ENCODE measurements around the gene NLK. TPM values are rescaled to one million over a fixed set of nuclear protein-coding genes. Genes with fewer than 3 reads are reported as not detected.
"Not testable (repeated sequence)": the region's sequence is repeated elsewhere in the genome, so short reads cannot be mapped to it uniquely, and the experiment has no call there.

NLK gene
- total RNA-seq, 1 donor from 2014 or later: 26.3 TPM

- DNase-seq: no peak
- no peak for TF ChIP-seq CTCF (IDR thresholded peaks at IDR 0.05; ENCODE audit: borderline replicate concordance)
- peaks cover 11% of the 10 kb centered on the region for H3K9me3 ChIP-seq (replicated peaks)
- peaks cover 25% of the 10 kb centered on the region for H3K4me1 ChIP-seq
- no peaks in the 10 kb centered on the region for H3K27me3 ChIP-seq (ENCODE audit: low read depth)
- H3K36me3 ChIP-seq: no peaks in the 10 kb centered on the region
- H3K4me3 ChIP-seq: no peak overlapping the region
- intact Hi-C loops (cut with micrococcal nuclease): no loop called here
- no peak overlapping the region for H3K27ac ChIP-seq (replicated peaks)
These were observed 55.4 kb downstream of the NLK start for GRCh38 chr17:28097901-28098300.

- H3K36me3 ChIP-seq; H3K27me3 ChIP-seq (ENCODE audit: low read depth); intact Hi-C loops (cut with micrococcal nuclease); H3K27ac ChIP-seq (replicated peaks); DNase-seq; H3K4me3 ChIP-seq: not testable (repeated sequence)
- Histone ChIP-seq H3K9me3 (replicated peaks) (peaks cover 11% of the 10 kb centered on the region), H3K4me1 (peaks cover 25% of the 10 kb centered on the region)
These were observed 56.1 kb downstream of the NLK start for GRCh38 chr17:28098591-28098990.

- intact Hi-C loops (cut with micrococcal nuclease): no loop called here
- no peak for TF ChIP-seq CTCF (IDR thresholded peaks at IDR 0.05; ENCODE audit: borderline replicate concordance)
These were observed 57.8 kb downstream of the NLK start for GRCh38 chr17:28100251-28100650.

GRCh38 chr17:28100936-28101335 is 58.5 kb downstream of the NLK start:
- DNase-seq: no peak
- intact Hi-C loops (cut with micrococcal nuclease): no loop called here
- Histone ChIP-seq H3K9me3 (replicated peaks) (peaks cover 11% of the 10 kb centered on the region), H3K36me3 (no peaks in the 10 kb centered on the region), H3K4me1 (peaks cover 17% of the 10 kb centered on the region), H3K4me3 (no peak overlapping the region), H3K27ac (replicated peaks) (no peak overlapping the region), H3K27me3 (ENCODE audit: low read depth) (no peaks in the 10 kb centered on the region)
- TF ChIP-seq CTCF (IDR thresholded peaks at IDR 0.05; ENCODE audit: borderline replicate concordance): no peak

More at GRCh38 chr17:28100251-28100650, 57.8 kb downstream of the NLK start:
- Histone ChIP-seq H3K4me1 (peaks cover 20% of the 10 kb centered on the region), H3K27me3 (ENCODE audit: low read depth) (no peaks in the 10 kb centered on the region), H3K27ac (replicated peaks) (no peak overlapping the region), H3K4me3 (no peak overlapping the region), H3K9me3 (replicated peaks) (peaks cover 11% of the 10 kb centered on the region), H3K36me3 (no peaks in the 10 kb centered on the region)
- no peak for DNase-seq

GRCh38 chr17:28101919-28102318 is 59.4 kb downstream of the NLK start:
- intact Hi-C loops (cut with micrococcal nuclease): no loop called here
- Histone ChIP-seq H3K9me3 (replicated peaks) (peaks cover 11% of the 10 kb centered on the region), H3K27me3 (ENCODE audit: low read depth) (no peaks in the 10 kb centered on the region), H3K27ac (replicated peaks) (no peak overlapping the region), H3K4me3 (no peak overlapping the region), H3K4me1 (peaks cover 15% of the 10 kb centered on the region), H3K36me3 (no peaks in the 10 kb centered on the region)
- DNase-seq: no peak
- TF ChIP-seq CTCF (IDR thresholded peaks at IDR 0.05; ENCODE audit: borderline replicate concordance): no peak

GRCh38 chr17:28105501-28105900 is 63.0 kb downstream of the NLK start:
- H3K36me3 ChIP-seq: no peaks in the 10 kb centered on the region
- H3K27me3 ChIP-seq (ENCODE audit: low read depth): no peaks in the 10 kb centered on the region
- no peak overlapping the region for H3K4me3 ChIP-seq
- peaks cover 21% of the 10 kb centered on the region for H3K9me3 ChIP-seq (replicated peaks)
- no peak for TF ChIP-seq CTCF (IDR thresholded peaks at IDR 0.05; ENCODE audit: borderline replicate concordance)
- H3K27ac ChIP-seq (replicated peaks): no peak overlapping the region
- no peak for DNase-seq
- intact Hi-C loops (cut with micrococcal nuclease): no loop called here
- no peaks in the 10 kb centered on the region for H3K4me1 ChIP-seq
